Left ventricle myocardium inferior (tissue), 1 donor: ENCODE data around the gene MYRIP. TPM values are rescaled to one million over a fixed set of nuclear protein-coding genes. Genes with fewer than 3 reads are reported as not detected.

Source experiments
- DNase-seq: peaks from one replicate; pipeline ENCODE4 v3.0.0-alpha.2; 2020
- H3K27ac ChIP-seq: fragments of 200-600 bp; replicated peaks from 2 replicates; pipeline ENCODE4 v1.8.0; 2021
- H3K27me3 ChIP-seq: fragments of 200-600 bp; 2 replicates; pipeline ENCODE4 v1.8.0; 2021; ENCODE audit warnings: low read depth
- H3K36me3 ChIP-seq: fragments of 200-600 bp; 2 replicates; pipeline ENCODE4 v1.8.0; 2021
- H3K4me1 ChIP-seq: fragments of 200-600 bp; 2 replicates; pipeline ENCODE4 v1.8.0; 2021
- H3K4me3 ChIP-seq: fragments of 200-600 bp; 2 replicates; pipeline ENCODE4 v1.8.0; 2021; ENCODE audit warnings: mild to moderate bottlenecking, moderate library complexity
- H3K9me3 ChIP-seq: fragments of 200-600 bp; replicated peaks from 2 replicates; pipeline ENCODE4 v1.8.0; 2021
- intact Hi-C: fragments of 100-400 bp; cut with micrococcal nuclease; formaldehyde crosslinking; loops from one replicate; pipeline ENCODE4 v1.11.0; 2022
- total RNA-seq: library from RNA; stranded (reverse); fragmentation: NEBNext Ultra II Directional; extraction: Animal tissue kit (Norgen Biotek cat#: 25700); gene quantifications from one replicate; pipeline ENCODE4 v1.2.1, GENCODE V29; 2021
- TF ChIP-seq, protein P1 (sequence below): fragments of 200-600 bp; IDR thresholded peaks from 2 replicates; pipeline ENCODE4 v1.8.0; 2021; ENCODE audit warnings: antibody characterized with exemption, mild to moderate bottlenecking, borderline replicate concordance
- donor health status: DM: no; HTN: yes; CAD: no; lungs with severe emphysema.

MYRIP gene
- total RNA-seq, 1 donor from 2014 or later = 1.5 TPM

GRCh38 chr3:40186508-40186907 lies 377.1 kb downstream of the MYRIP start:
- intact Hi-C loops = no loop called here
- no peak for DNase-seq
- no peaks in the 10 kb centered on the region for H3K36me3 ChIP-seq
- H3K9me3 ChIP-seq = no peaks in the 10 kb centered on the region
- TF ChIP-seq, protein P1, sequence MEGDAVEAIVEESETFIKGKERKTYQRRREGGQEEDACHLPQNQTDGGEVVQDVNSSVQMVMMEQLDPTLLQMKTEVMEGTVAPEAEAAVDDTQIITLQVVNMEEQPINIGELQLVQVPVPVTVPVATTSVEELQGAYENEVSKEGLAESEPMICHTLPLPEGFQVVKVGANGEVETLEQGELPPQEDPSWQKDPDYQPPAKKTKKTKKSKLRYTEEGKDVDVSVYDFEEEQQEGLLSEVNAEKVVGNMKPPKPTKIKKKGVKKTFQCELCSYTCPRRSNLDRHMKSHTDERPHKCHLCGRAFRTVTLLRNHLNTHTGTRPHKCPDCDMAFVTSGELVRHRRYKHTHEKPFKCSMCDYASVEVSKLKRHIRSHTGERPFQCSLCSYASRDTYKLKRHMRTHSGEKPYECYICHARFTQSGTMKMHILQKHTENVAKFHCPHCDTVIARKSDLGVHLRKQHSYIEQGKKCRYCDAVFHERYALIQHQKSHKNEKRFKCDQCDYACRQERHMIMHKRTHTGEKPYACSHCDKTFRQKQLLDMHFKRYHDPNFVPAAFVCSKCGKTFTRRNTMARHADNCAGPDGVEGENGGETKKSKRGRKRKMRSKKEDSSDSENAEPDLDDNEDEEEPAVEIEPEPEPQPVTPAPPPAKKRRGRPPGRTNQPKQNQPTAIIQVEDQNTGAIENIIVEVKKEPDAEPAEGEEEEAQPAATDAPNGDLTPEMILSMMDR = no peak
- no peak overlapping the region for H3K27ac ChIP-seq
- H3K4me3 ChIP-seq = no peak overlapping the region
- no peaks in the 10 kb centered on the region for H3K27me3 ChIP-seq
- peaks cover 32% of the 10 kb centered on the region for H3K4me1 ChIP-seq

- H3K27ac ChIP-seq = peak overlapping the region; percentile 23
- no peaks in the 10 kb centered on the region for H3K9me3 ChIP-seq
- DNase-seq = no peak
- TF ChIP-seq, protein P1 = no peak
- no peak overlapping the region for H3K4me3 ChIP-seq
- intact Hi-C loops = no loop called here
- peaks cover 32% of the 10 kb centered on the region for H3K4me1 ChIP-seq
- no peaks in the 10 kb centered on the region for H3K27me3 ChIP-seq
- no peaks in the 10 kb centered on the region for H3K36me3 ChIP-seq
These were observed 378.5 kb downstream of the MYRIP start for GRCh38 chr3:40187945-40188344.

- TF ChIP-seq, protein P1 = no peak
- Histone ChIP-seq H3K27me3 (no peaks in the 10 kb centered on the region), H3K4me3 (no peak overlapping the region), H3K36me3 (no peaks in the 10 kb centered on the region), H3K4me1 (peaks cover 32% of the 10 kb centered on the region), H3K9me3 (no peaks in the 10 kb centered on the region), H3K27ac (no peak overlapping the region)
- no peak for DNase-seq
- intact Hi-C loops = no loop called here
These were observed 379.7 kb downstream of the MYRIP start for GRCh38 chr3:40189118-40189517.

- intact Hi-C loops = loop anchor here (5.0 kb wide), 1 partner anchor 127 kb away; no protein-coding TSS in a partner anchor
- no peak for DNase-seq
- no peak overlapping the region for H3K27ac ChIP-seq
- TF ChIP-seq, protein P1 = no peak
- no peaks in the 10 kb centered on the region for H3K36me3 ChIP-seq
- no peak overlapping the region for H3K4me3 ChIP-seq
- H3K9me3 ChIP-seq = no peaks in the 10 kb centered on the region
- H3K4me1 ChIP-seq = peaks cover 32% of the 10 kb centered on the region
- no peaks in the 10 kb centered on the region for H3K27me3 ChIP-seq
These were observed 380.6 kb downstream of the MYRIP start for GRCh38 chr3:40190056-40190455.

- intact Hi-C loops = loop anchor here (5.0 kb wide), 1 partner anchor 126 kb away; no protein-coding TSS in a partner anchor
- TF ChIP-seq, protein P1 = no peak
- Histone ChIP-seq H3K27ac (no peak overlapping the region), H3K27me3 (no peaks in the 10 kb centered on the region), H3K9me3 (no peaks in the 10 kb centered on the region), H3K4me3 (no peak overlapping the region), H3K36me3 (no peaks in the 10 kb centered on the region), H3K4me1 (peaks cover 32% of the 10 kb centered on the region)
- no peak for DNase-seq
These were observed 381.8 kb downstream of the MYRIP start for GRCh38 chr3:40191251-40191650.
